ENCODE measurements around the gene PREPL.

The PREPL gene

GRCh38 chr2:44271296-44271695, 90.0 kb downstream of the PREPL start:
- H3K36me3 ChIP-seq (replicated peaks; ENCODE audit: insufficient read depth, low read length): no peaks in the 10 kb centered on the region
- H3K27me3 ChIP-seq (replicated peaks; ENCODE audit: insufficient read depth, low read length): no peaks in the 10 kb centered on the region
- H3K9ac ChIP-seq (ENCODE audit: low read length): no peak overlapping the region
- H4K20me1 ChIP-seq (ENCODE audit: insufficient read depth, low read length): no peaks in the 10 kb centered on the region
- no peak overlapping the region for H2AFZ ChIP-seq (ENCODE audit: low read length)
- no peak overlapping the region for H3K4me2 ChIP-seq (ENCODE audit: low read depth, low read length)
- H3K4me3 ChIP-seq (ENCODE audit: low read length): no peak overlapping the region
- H3K79me2 ChIP-seq (ENCODE audit: low read length): no peaks in the 10 kb centered on the region
- no peaks in the 10 kb centered on the region for H3K9me2 ChIP-seq (replicated peaks; ENCODE audit: insufficient read depth, low read length)
- H3K9me3 ChIP-seq (replicated peaks; ENCODE audit: insufficient read depth, low read length): no peaks in the 10 kb centered on the region
- H3K4me1 ChIP-seq (ENCODE audit: low read length): no peaks in the 10 kb centered on the region
- no peak for TF ChIP-seq CTCF (IDR thresholded peaks at IDR 0.05; ENCODE audit: low read length)
- no peak for TF ChIP-seq EZH2phosphoT487 (IDR thresholded peaks at IDR 0.05; ENCODE audit: low read length)
- no peak for TF ChIP-seq EZH2 (optimal IDR thresholded peaks at IDR 0.05; ENCODE audit: low read depth, low read length)
- no peaks in the 10 kb centered on the region for H3F3A ChIP-seq (ENCODE audit: insufficient read depth, low read length)
- H3K27ac ChIP-seq (ENCODE audit: low read length): no peak overlapping the region
- DNase-seq: no peak

- no peaks in the 10 kb centered on the region for H3K36me3 ChIP-seq (replicated peaks; ENCODE audit: insufficient read depth, low read length)
- H3K9ac ChIP-seq (ENCODE audit: low read length): no peak overlapping the region
- no peaks in the 10 kb centered on the region for H3K9me2 ChIP-seq (replicated peaks; ENCODE audit: insufficient read depth, low read length)
- H3K27me3 ChIP-seq (replicated peaks; ENCODE audit: insufficient read depth, low read length): no peaks in the 10 kb centered on the region
- H3K9me3 ChIP-seq (replicated peaks; ENCODE audit: insufficient read depth, low read length): no peaks in the 10 kb centered on the region
- no peak for TF ChIP-seq EZH2 (optimal IDR thresholded peaks at IDR 0.05; ENCODE audit: low read depth, low read length)
- TF ChIP-seq EZH2phosphoT487 (IDR thresholded peaks at IDR 0.05; ENCODE audit: low read length): no peak
- TF ChIP-seq CTCF (IDR thresholded peaks at IDR 0.05; ENCODE audit: low read length): no peak
- H4K20me1 ChIP-seq (ENCODE audit: insufficient read depth, low read length): no peaks in the 10 kb centered on the region
- no peak overlapping the region for H3K27ac ChIP-seq (ENCODE audit: low read length)
- H3K79me2 ChIP-seq (ENCODE audit: low read length): no peaks in the 10 kb centered on the region
- H3F3A ChIP-seq (ENCODE audit: insufficient read depth, low read length): no peaks in the 10 kb centered on the region
- H2AFZ ChIP-seq (ENCODE audit: low read length): no peak overlapping the region
- no peaks in the 10 kb centered on the region for H3K4me1 ChIP-seq (ENCODE audit: low read length)
- H3K4me3 ChIP-seq (ENCODE audit: low read length): no peak overlapping the region
- H3K4me2 ChIP-seq (ENCODE audit: low read depth, low read length): no peak overlapping the region
- DNase-seq: no peak
Measured at GRCh38 chr2:44269831-44270230, 91.5 kb downstream of the PREPL start.

- Histone ChIP-seq H4K20me1 (ENCODE audit: insufficient read depth, low read length) (no peaks in the 10 kb centered on the region), H3K9me3 (replicated peaks; ENCODE audit: insufficient read depth, low read length) (no peaks in the 10 kb centered on the region), H3K27ac (ENCODE audit: low read length) (no peak overlapping the region), H3K27me3 (replicated peaks; ENCODE audit: insufficient read depth, low read length) (no peaks in the 10 kb centered on the region), H3F3A (ENCODE audit: insufficient read depth, low read length) (no peaks in the 10 kb centered on the region), H2AFZ (ENCODE audit: low read length) (no peak overlapping the region), H3K4me1 (ENCODE audit: low read length) (no peaks in the 10 kb centered on the region), H3K79me2 (ENCODE audit: low read length) (no peaks in the 10 kb centered on the region), H3K4me2 (ENCODE audit: low read depth, low read length) (no peak overlapping the region), H3K9ac (ENCODE audit: low read length) (no peak overlapping the region), H3K36me3 (replicated peaks; ENCODE audit: insufficient read depth, low read length) (no peaks in the 10 kb centered on the region), H3K4me3 (ENCODE audit: low read length) (no peak overlapping the region), H3K9me2 (replicated peaks; ENCODE audit: insufficient read depth, low read length) (no peaks in the 10 kb centered on the region)
- TF ChIP-seq EZH2phosphoT487 (IDR thresholded peaks at IDR 0.05; ENCODE audit: low read length) (no peak), EZH2 (optimal IDR thresholded peaks at IDR 0.05; ENCODE audit: low read depth, low read length) (no peak), CTCF (IDR thresholded peaks at IDR 0.05; ENCODE audit: low read length) (no peak)
- DNase-seq: no peak
Measured at GRCh38 chr2:44267796-44268648, 93.3 kb downstream of the PREPL start.
